Cardiac muscle cell (in vitro differentiated cells and primary cell): ENCODE measurements around the gene OTUD7B. TPM values are rescaled to one million over a fixed set of nuclear protein-coding genes. Genes with fewer than 3 reads are reported as not detected.
"Not testable (repeated sequence)": the region's sequence is repeated elsewhere in the genome, so short reads cannot be mapped to it uniquely, and the experiment has no call there.

Experiments
- DNase-seq, 2 donors: peaks; one replicate each; pipeline versions ENCODE4 v3.0.0 to v3.0.0-alpha.2; 2010 to 2017; ENCODE audit warnings: low read depth in 1 of 2, low spot score in 1 of 2
- H3K27ac ChIP-seq: fragments of 200-600 bp; sonication (generic); 2 replicates; pipeline ENCODE4 v1.5.1; 2016
- H3K27me3 ChIP-seq: fragments of 200-600 bp; sonication (generic); 2 replicates; pipeline ENCODE4 v1.6.0; 2016; ENCODE audit warnings: control low read depth
- H3K36me3 ChIP-seq: fragments of 200-600 bp; sonication (generic); 2 replicates; pipeline ENCODE4 v1.5.1; 2016; ENCODE audit warnings: control low read depth
- H3K4me1 ChIP-seq: fragments of 200-600 bp; sonication (generic); 2 replicates; pipeline ENCODE4 v1.8.1; 2017; ENCODE audit warnings: low read depth, mild to moderate bottlenecking, mixed run types
- H3K4me3 ChIP-seq: fragments of 200-600 bp; sonication (generic); 2 replicates; pipeline ENCODE4 v1.5.1; 2016; ENCODE audit warnings: mild to moderate bottlenecking
- H3K9me3 ChIP-seq: fragments of 200-600 bp; sonication (generic); 2 replicates; pipeline ENCODE4 v1.5.1; 2017; ENCODE audit warnings: low read depth, mild to moderate bottlenecking, control low read depth
- CTCF ChIP-seq: IDR thresholded peaks from 2 replicates; pipeline ENCODE4 v1.5.1; 2012; ENCODE audit warnings: low read depth, mild to moderate bottlenecking, low read length
- polyA plus RNA-seq: library from polyadenylated mRNA; unstranded; fragments of >200 nt; fragmentation: Nextera tagmentation; extraction: Ambion mirVana; gene quantifications from 2 replicates; pipeline ENCODE4 v1.2.1, GENCODE V29; 2016
- total RNA-seq: library from RNA; depleted of rRNA; stranded (reverse); fragments of >200 nt; gene quantifications from 2 replicates; pipeline ENCODE4 v1.2.3, GENCODE V29; 2016

Gene OTUD7B
- total and polyA plus RNA-seq, 2 experiments from 2014 or later: 3.1 to 16.4 TPM

GRCh38 chr1:149962039-149962647 is 48.4 kb downstream of the OTUD7B start:
- Histone ChIP-seq H3K36me3 (peaks cover 52% of the 10 kb centered on the region), H3K9me3 (no peaks in the 10 kb centered on the region), H3K27me3 (no peaks in the 10 kb centered on the region), H3K27ac (peak overlapping the region; percentile 62), H3K4me3 (no peak overlapping the region), H3K4me1 (no peaks in the 10 kb centered on the region)
- TF ChIP-seq CTCF: peak; percentile 53
- DNase-seq: peak; percentile 76 to 88

- H3K36me3 ChIP-seq: peaks cover 21% of the 10 kb centered on the region
- DNase-seq: not testable (repeated sequence)
Measured at GRCh38 chr1:149957548-149957947, 53.0 kb downstream of the OTUD7B start.

GRCh38 chr1:149949911-149950310 is 60.6 kb downstream of the OTUD7B start:
- no peaks in the 10 kb centered on the region for H3K9me3 ChIP-seq
- H3K36me3 ChIP-seq: peaks cover 33% of the 10 kb centered on the region
- no peaks in the 10 kb centered on the region for H3K27me3 ChIP-seq
- H3K27ac ChIP-seq: no peak overlapping the region
- no peak for TF ChIP-seq CTCF
- DNase-seq: no peak
- no peaks in the 10 kb centered on the region for H3K4me1 ChIP-seq
- H3K4me3 ChIP-seq: no peak overlapping the region

More at GRCh38 chr1:149957548-149957947, 53.0 kb downstream of the OTUD7B start:
- not testable (repeated sequence) for H3K27ac ChIP-seq, H3K27me3 ChIP-seq, H3K4me3 ChIP-seq, H3K9me3 ChIP-seq, H3K4me1 ChIP-seq

- DNase-seq: no peak
- H3K9me3 ChIP-seq: no peaks in the 10 kb centered on the region
- no peak overlapping the region for H3K27ac ChIP-seq
- no peak for TF ChIP-seq CTCF
- H3K27me3 ChIP-seq: no peaks in the 10 kb centered on the region
- no peak overlapping the region for H3K4me3 ChIP-seq
- peaks cover 41% of the 10 kb centered on the region for H3K36me3 ChIP-seq
- no peaks in the 10 kb centered on the region for H3K4me1 ChIP-seq
Measured at GRCh38 chr1:149945206-149945605, 65.3 kb downstream of the OTUD7B start.

GRCh38 chr1:149942885-149943284 is 67.6 kb downstream of the OTUD7B start:
- TF ChIP-seq CTCF: no peak
- Histone ChIP-seq H3K27me3 (no peaks in the 10 kb centered on the region), H3K36me3 (peaks cover 27% of the 10 kb centered on the region), H3K4me1 (peaks cover 11% of the 10 kb centered on the region), H3K4me3 (no peak overlapping the region), H3K27ac (peak overlapping the region; percentile 65), H3K9me3 (no peaks in the 10 kb centered on the region)
- no peak for DNase-seq

- H3K36me3 ChIP-seq: peaks cover 21% of the 10 kb centered on the region
- TF ChIP-seq CTCF: peak; percentile 56
- H3K27me3 ChIP-seq: no peaks in the 10 kb centered on the region
- no peaks in the 10 kb centered on the region for H3K9me3 ChIP-seq
- no peak overlapping the region for H3K4me3 ChIP-seq
- peaks cover 15% of the 10 kb centered on the region for H3K4me1 ChIP-seq
- DNase-seq: peak; percentile 62 to 72
- H3K27ac ChIP-seq: peak overlapping the region; percentile 65
Measured at GRCh38 chr1:149942207-149942606, 68.3 kb downstream of the OTUD7B start.
